GM12878 (cell line): ENCODE results near the gene COA1. TPM values are rescaled to one million over a fixed set of nuclear protein-coding genes. Genes with fewer than 3 reads are reported as not detected.

ENCODE experiments used
- ATF7 ChIP-seq: fragments of 450-650 bp; IDR thresholded peaks from 2 replicates; pipeline ENCODE4 v1.6.1; 2016; ENCODE audit warnings: low read depth, mild to moderate bottlenecking
- BCLAF1 ChIP-seq: fragments of 450-650 bp; IDR thresholded peaks from 2 replicates; pipeline ENCODE4 v1.6.1; 2017; ENCODE audit warnings: antibody characterized with exemption, mild to moderate bottlenecking, moderate library complexity
- ESRRA ChIP-seq: IDR thresholded peaks from 2 replicates; pipeline ENCODE4 v1.6.1; 2012; ENCODE audit warnings: mild to moderate bottlenecking, low read length, improper control_type of control experiment
- FOS ChIP-seq: IDR thresholded peaks from 3 replicates; pipeline ENCODE4 v1.6.1; 2011; ENCODE audit warnings: borderline replicate concordance; ENCODE audit not compliant: insufficient read length; ENCODE audit errors: extremely low read depth
- FOXK2 ChIP-seq: fragments of 450-650 bp; IDR thresholded peaks from 2 replicates; pipeline ENCODE4 v1.6.1; 2017; ENCODE audit warnings: mild to moderate bottlenecking, moderate library complexity
- MLLT1 ChIP-seq: fragments of 450-650 bp; IDR thresholded peaks from 2 replicates; pipeline ENCODE4 v1.6.1; 2016; ENCODE audit warnings: mild to moderate bottlenecking
- PBX3 ChIP-seq: IDR thresholded peaks from 2 replicates; pipeline ENCODE4 v1.6.1; 2011; ENCODE audit warnings: mild to moderate bottlenecking, low read depth, low read length, moderate library complexity; ENCODE audit not compliant: insufficient replicate concordance
- TCF12 ChIP-seq: IDR thresholded peaks from 2 replicates; pipeline ENCODE4 v1.6.1; 2011; ENCODE audit warnings: low read depth, mild to moderate bottlenecking, low read length
- ZNF274 ChIP-seq: IDR thresholded peaks from one replicate; pipeline ENCODE4 v1.8.0; 2011; ENCODE audit not compliant: insufficient read length, insufficient read depth
- polyA plus RNA-seq, 11 experiments: library from polyadenylated mRNA; depleted of rRNA in 4 of 11; unstranded in 6 of 11; stranded (reverse) in 5 of 11; fragments of >200 nt; fragmentation: Nextera tagmentation in 4 of 11; fragmentation: Illumina TruSeq in 1 of 11; extraction: Ambion mirVana in 4 of 11; extraction: Trizol in 1 of 11; gene quantifications; 1 replicate in 1 of 11; 2 replicates in 10 of 11; pipeline versions ENCODE4 v1.2.1 to v1.2.3, GENCODE V29; 2011 to 2016; ENCODE audit warnings: inconsistent platforms in 2 of 11, missing spikeins in 2 of 11, low read depth in 1 of 11
- total RNA-seq, 4 experiments: library from RNA; depleted of rRNA in 3 of 4; stranded (reverse); fragments of >200 nt in 3 of 4; fragmentation: Illumina TruSeq in 1 of 4; extraction: Trizol in 1 of 4; gene quantifications; 2 replicates each; pipeline versions ENCODE4 v1.2.1 to v1.2.3, GENCODE V29; 2013 to 2021
- TF ChIP-seq, protein P1 (sequence below): fragments of 450-650 bp; IDR thresholded peaks from 2 replicates; pipeline ENCODE4 v1.6.1; 2017; ENCODE audit warnings: low read depth, mild to moderate bottlenecking, moderate library complexity

COA1 gene
- total and polyA plus RNA-seq, 10 of the 15 experiments (the other 5 are each of a cell fraction or from before 2014, with no cell fraction given): 83.1 to 258 (median 111) TPM

- TF ChIP-seq BCLAF1: no peak
- no peak for TF ChIP-seq FOS
- TF ChIP-seq FOXK2: no peak
- TF ChIP-seq, protein P1, sequence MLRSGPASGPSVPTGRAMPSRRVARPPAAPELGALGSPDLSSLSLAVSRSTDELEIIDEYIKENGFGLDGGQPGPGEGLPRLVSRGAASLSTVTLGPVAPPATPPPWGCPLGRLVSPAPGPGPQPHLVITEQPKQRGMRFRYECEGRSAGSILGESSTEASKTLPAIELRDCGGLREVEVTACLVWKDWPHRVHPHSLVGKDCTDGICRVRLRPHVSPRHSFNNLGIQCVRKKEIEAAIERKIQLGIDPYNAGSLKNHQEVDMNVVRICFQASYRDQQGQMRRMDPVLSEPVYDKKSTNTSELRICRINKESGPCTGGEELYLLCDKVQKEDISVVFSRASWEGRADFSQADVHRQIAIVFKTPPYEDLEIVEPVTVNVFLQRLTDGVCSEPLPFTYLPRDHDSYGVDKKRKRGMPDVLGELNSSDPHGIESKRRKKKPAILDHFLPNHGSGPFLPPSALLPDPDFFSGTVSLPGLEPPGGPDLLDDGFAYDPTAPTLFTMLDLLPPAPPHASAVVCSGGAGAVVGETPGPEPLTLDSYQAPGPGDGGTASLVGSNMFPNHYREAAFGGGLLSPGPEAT: no peak
- TF ChIP-seq MLLT1: no peak
- TF ChIP-seq ATF7: no peak
- no peak for TF ChIP-seq ZNF274
- TF ChIP-seq PBX3: no peak
- no peak for TF ChIP-seq TCF12
- TF ChIP-seq ESRRA: no peak
- TF ChIP-seq, all 136 proteins: peak for 0
These were observed 61.3 kb downstream of the COA1 start (continued) for GRCh38 chr7:43668035-43668434.
